ENCODE results near the gene PER3.

The PER3 gene

DNA sequence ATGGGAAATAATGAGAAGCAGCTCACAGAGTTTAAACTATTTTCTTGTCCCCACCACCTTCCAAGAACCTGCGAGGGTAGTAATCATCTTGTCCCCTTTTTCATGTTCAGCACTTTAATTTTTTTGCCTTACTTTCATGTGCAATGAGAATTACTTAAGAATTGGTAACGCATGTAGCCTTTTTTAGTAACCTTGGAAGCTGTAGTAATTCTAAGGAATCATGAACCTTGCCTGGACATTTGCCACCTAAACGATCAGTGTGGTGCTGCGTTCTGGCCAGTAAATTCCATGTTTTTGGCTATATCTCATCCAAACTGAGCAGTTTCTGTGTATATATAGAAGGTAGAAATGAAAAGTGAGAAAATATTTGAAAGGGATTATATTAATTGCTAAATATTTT is 16.9 kb upstream of the PER3 start:
- Histone ChIP-seq H3K36me3 (replicated peaks) (no peaks in the 10 kb centered on the region; the same call in 1 of the 2 replicates), H3K27me3 (ENCODE audit: low read depth) (no peaks in the 10 kb centered on the region), H3K4me1 (peaks cover 10% of the 10 kb centered on the region), H3K4me3 (no peak overlapping the region), H3K9me3 (no peaks in the 10 kb centered on the region)
- in situ Hi-C loops (cut with MboI; ENCODE audit: low sequenced_read_pairs), result no loop called here
- no peak for DNase-seq (ENCODE audit: low spot score in 2 of 2)

GRCh38 chr1:7768583-7768982 is 15.5 kb upstream of the PER3 start:
- no peak for DNase-seq (ENCODE audit: low spot score in 2 of 2)
- in situ Hi-C loops (cut with MboI; ENCODE audit: low sequenced_read_pairs), result no loop called here
- Histone ChIP-seq H3K36me3 (replicated peaks) (peaks cover 7% of the 10 kb centered on the region; the same call in 1 of the 2 replicates), H3K4me1 (peaks cover 14% of the 10 kb centered on the region), H3K4me3 (no peak overlapping the region), H3K27me3 (ENCODE audit: low read depth) (no peaks in the 10 kb centered on the region), H3K9me3 (no peaks in the 10 kb centered on the region)

DNA sequence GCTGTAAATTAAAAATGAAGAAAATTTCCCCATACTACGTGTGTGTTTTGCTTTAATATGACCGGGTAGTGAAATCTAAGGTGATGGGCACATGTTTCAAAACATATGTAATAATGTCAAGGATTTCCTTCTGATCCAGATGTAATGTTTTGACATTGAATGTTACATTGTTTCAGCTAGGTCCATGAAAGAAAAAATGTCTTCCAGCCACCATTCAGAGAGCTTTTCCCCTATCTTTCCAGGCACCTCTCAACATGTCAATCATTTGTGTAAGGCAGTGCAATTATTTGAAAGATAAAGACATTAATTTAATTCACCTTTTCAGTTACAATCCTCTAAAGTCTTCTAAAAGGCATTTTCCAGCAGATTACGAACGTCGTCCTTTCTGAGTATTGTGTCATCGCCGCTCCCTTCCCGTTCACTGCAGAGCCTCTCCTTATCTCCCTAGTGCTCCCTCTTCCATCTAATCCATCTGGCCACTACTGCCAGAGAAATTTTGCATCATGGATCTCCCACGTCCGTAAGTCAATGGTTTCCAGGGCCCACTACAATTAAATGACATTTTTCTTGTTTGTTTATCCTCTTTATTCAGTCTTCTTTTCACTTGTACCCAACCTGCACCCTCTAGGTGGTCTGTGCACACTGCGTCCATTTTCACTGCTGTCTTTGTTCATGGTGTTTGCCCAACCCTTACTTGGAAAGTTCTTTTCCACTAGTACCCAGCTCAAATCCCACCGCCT is 14.2 kb upstream of the PER3 start:
- Histone ChIP-seq H3K36me3 (replicated peaks) (peaks cover 9% of the 10 kb centered on the region; the same call in 1 of the 2 replicates), H3K4me1 (peaks cover 14% of the 10 kb centered on the region), H3K9me3 (no peaks in the 10 kb centered on the region), H3K4me3 (no peak overlapping the region; the same call in 1 of the 2 replicates), H3K27me3 (ENCODE audit: low read depth) (no peaks in the 10 kb centered on the region)
- no peak for DNase-seq (ENCODE audit: low spot score in 2 of 2)
- in situ Hi-C loops (cut with MboI; ENCODE audit: low sequenced_read_pairs), result no loop called here

GRCh38 chr1:7770669-7770996 is 13.5 kb upstream of the PER3 start:
- Histone ChIP-seq H3K27me3 (ENCODE audit: low read depth) (no peaks in the 10 kb centered on the region), H3K9me3 (no peaks in the 10 kb centered on the region), H3K4me3 (peak overlapping the region; percentile 74), H3K36me3 (replicated peaks) (peaks cover 9% of the 10 kb centered on the region; the same call in 1 of the 2 replicates), H3K4me1 (peaks cover 14% of the 10 kb centered on the region)
- in situ Hi-C loops (cut with MboI; ENCODE audit: low sequenced_read_pairs), result no loop called here
- peak in 1 of 2 experiments; percentile 8 for DNase-seq (ENCODE audit: low spot score in 2 of 2)

DNA sequence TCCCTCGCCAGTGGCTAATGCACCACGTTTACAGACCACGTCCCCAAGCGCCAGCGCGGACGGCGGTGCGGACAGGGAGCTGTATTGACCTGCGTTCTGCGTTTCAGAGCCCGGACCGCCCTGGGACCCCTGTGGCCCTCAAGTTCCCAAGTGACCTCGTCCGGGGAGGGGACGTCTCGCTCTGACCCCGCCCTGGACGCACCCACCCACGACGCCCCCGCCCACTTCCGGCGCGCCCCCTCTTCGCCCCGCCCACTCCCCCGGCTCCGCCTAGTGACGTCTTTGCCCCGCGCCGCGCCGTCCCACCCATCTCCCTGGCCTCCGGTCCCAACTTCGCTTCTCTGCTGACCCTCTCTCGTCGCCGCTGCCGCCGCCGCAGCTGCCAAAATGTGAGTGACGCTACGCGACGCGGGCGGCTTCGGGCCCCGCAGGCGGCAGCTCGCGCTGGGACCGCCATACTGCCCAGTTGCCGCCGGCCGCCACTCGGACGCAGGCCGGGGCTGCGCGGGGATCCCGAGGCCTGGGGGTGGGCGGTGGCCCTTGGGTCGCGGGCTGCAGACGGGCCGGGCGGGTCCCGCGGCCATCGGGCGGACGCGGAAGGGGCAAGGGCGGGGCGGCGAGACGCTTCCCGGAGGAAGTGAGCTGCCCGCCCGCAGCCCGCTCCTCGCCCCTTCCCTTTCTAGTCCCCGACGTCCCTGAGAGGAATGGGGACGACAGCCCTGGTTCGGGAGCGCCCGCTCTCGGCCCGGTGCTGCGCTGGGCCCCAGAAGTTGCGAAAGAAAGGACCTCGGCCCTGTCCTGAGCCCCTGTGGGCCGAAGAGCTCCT is 12.9 kb upstream of the PER3 start, which contains the start of gene VAMP3:
TSS of gene VAMP3 (plus strand) at position 300 of the 826 bp plus-strand sequence. CDS start at position 388, 88 bp downstream.
- peak; percentile 69 to 93 for DNase-seq (ENCODE audit: low spot score in 2 of 2)
- H3K36me3 ChIP-seq (replicated peaks), result peaks cover 10% of the 10 kb centered on the region
- peak within 1 kb of the TSS; percentile 74 for H3K4me3 ChIP-seq
- H3K27me3 ChIP-seq (ENCODE audit: low read depth), result no peaks in the 10 kb centered on the region
- peaks cover 14% of the 10 kb centered on the region for H3K4me1 ChIP-seq
- in situ Hi-C loops (cut with MboI; ENCODE audit: low sequenced_read_pairs), result no loop called here
- no peaks in the 10 kb centered on the region for H3K9me3 ChIP-seq

- H3K36me3 ChIP-seq (replicated peaks), result peaks cover 13% of the 10 kb centered on the region
- peak overlapping the region; percentile 74 for H3K4me3 ChIP-seq
- no peak for DNase-seq (ENCODE audit: low spot score in 2 of 2)
- in situ Hi-C loops (cut with MboI; ENCODE audit: low sequenced_read_pairs), result no loop called here
- H3K27me3 ChIP-seq (ENCODE audit: low read depth), result no peaks in the 10 kb centered on the region
- no peaks in the 10 kb centered on the region for H3K9me3 ChIP-seq
- peaks cover 14% of the 10 kb centered on the region for H3K4me1 ChIP-seq
These were observed 12.2 kb upstream of the PER3 start for GRCh38 chr1:7771823-7772299.

GRCh38 chr1:7777591-7777990 is 6.5 kb upstream of the PER3 start:
- H3K27me3 ChIP-seq (ENCODE audit: low read depth), result no peaks in the 10 kb centered on the region
- H3K4me3 ChIP-seq, result no peak overlapping the region
- no peaks in the 10 kb centered on the region for H3K9me3 ChIP-seq
- in situ Hi-C loops (cut with MboI; ENCODE audit: low sequenced_read_pairs), result no loop called here
- H3K36me3 ChIP-seq (replicated peaks), result peaks cover 44% of the 10 kb centered on the region
- peaks cover under 1% of the 10 kb centered on the region for H3K4me1 ChIP-seq
- no peak for DNase-seq (ENCODE audit: low spot score in 2 of 2)

DNA sequence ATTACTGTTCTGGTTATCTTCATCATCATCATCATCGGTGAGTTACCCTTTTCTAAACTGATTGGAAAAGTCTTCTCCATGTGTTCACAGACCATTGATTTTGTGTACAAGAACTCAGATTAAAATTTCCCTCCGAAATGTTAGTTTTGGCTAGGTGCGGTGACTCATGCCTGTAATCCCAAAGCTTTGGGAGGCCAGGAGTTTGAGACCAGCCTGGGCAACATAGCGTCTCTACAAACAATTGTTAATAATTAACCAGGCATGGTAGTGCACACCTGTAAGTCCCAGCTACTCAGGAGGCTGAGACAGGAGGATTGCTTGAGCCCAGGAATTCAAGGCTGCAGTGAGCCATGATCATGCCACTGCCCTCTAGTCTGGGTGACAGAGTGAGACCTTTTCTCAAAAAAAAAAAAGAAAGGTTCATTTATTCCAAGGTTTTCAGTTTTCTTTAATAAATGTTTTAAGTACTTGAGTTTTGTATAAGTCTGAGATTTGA is 5.9 kb upstream of the PER3 start:
- in situ Hi-C loops (cut with MboI; ENCODE audit: low sequenced_read_pairs), result no loop called here
- H3K9me3 ChIP-seq, result no peaks in the 10 kb centered on the region
- no peak for DNase-seq (ENCODE audit: low spot score in 2 of 2)
- no peaks in the 10 kb centered on the region for H3K4me1 ChIP-seq
- H3K36me3 ChIP-seq (replicated peaks), result peaks cover 40% of the 10 kb centered on the region
- no peak overlapping the region for H3K4me3 ChIP-seq
- H3K27me3 ChIP-seq (ENCODE audit: low read depth), result no peaks in the 10 kb centered on the region

DNA sequence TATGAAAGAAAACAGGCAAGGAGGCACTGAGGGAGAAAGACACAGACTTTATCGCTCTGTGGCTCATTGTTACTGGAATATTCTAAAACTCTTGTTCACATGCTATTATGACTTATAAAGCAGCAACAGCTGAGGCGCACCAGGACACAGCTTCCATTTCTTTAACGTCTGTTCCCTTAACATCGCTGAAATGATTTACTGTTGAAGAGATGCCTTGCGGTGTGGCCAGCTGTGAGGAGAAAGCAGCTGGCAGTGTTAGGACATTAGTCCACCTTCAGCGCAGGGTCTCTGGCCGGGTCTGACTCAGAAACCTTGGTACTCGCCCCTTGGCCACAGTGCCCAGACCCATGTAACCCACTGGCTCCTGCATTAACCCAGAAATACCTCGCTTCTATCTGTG is 3.1 kb upstream of the PER3 start:
- Histone ChIP-seq H3K9me3 (no peaks in the 10 kb centered on the region), H3K4me1 (no peaks in the 10 kb centered on the region), H3K36me3 (replicated peaks) (peaks cover 37% of the 10 kb centered on the region), H3K4me3 (no peak overlapping the region), H3K27me3 (ENCODE audit: low read depth) (no peaks in the 10 kb centered on the region)
- in situ Hi-C loops (cut with MboI; ENCODE audit: low sequenced_read_pairs), result no loop called here
- DNase-seq (ENCODE audit: low spot score in 2 of 2), result no peak

DNA sequence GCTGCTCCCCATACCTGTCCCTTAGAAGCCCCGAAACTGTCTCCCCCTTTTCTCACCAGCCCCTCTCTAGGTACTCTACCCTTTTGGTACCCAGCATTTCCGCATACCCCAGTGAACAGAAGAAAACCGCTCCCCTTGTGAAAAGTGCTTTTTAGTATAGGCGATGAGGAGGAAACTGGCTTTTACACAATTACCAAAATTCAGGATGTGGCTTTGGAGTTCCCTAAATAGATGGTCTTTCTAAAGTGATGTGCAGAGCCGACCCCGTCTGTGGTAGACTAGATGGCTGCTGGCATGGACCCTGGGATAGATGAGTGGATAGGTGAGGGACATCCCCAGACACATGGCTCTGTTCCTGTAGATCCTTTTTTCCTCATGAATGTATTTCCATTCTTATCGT is 2.6 kb upstream of the PER3 start:
- in situ Hi-C loops (cut with MboI; ENCODE audit: low sequenced_read_pairs), result no loop called here
- Histone ChIP-seq H3K27me3 (ENCODE audit: low read depth) (no peaks in the 10 kb centered on the region), H3K4me3 (no peak overlapping the region), H3K4me1 (no peaks in the 10 kb centered on the region), H3K36me3 (replicated peaks) (peaks cover 34% of the 10 kb centered on the region), H3K9me3 (no peaks in the 10 kb centered on the region)
- DNase-seq (ENCODE audit: low spot score in 2 of 2), result no peak

- Histone ChIP-seq H3K4me1 (no peaks in the 10 kb centered on the region), H3K9me3 (no peaks in the 10 kb centered on the region), H3K4me3 (no peak overlapping the region), H3K36me3 (replicated peaks) (peaks cover 32% of the 10 kb centered on the region), H3K27me3 (ENCODE audit: low read depth) (no peaks in the 10 kb centered on the region)
- DNase-seq (ENCODE audit: low spot score in 2 of 2), result no peak
- in situ Hi-C loops (cut with MboI; ENCODE audit: low sequenced_read_pairs), result no loop called here
These were observed 2.1 kb upstream of the PER3 start for GRCh38 chr1:7781923-7782495.

GRCh38 chr1:7783178-7783711 is 846 bp upstream of the PER3 start:
- in situ Hi-C loops (cut with MboI; ENCODE audit: low sequenced_read_pairs), result no loop called here
- Histone ChIP-seq H3K27me3 (ENCODE audit: low read depth) (no peaks in the 10 kb centered on the region), H3K9me3 (no peaks in the 10 kb centered on the region), H3K4me1 (no peaks in the 10 kb centered on the region), H3K36me3 (replicated peaks) (peaks cover 21% of the 10 kb centered on the region), H3K4me3 (peak overlapping the region; percentile 37)
- DNase-seq (ENCODE audit: low spot score in 2 of 2), result peak; percentile 64 to 86

- Histone ChIP-seq H3K36me3 (replicated peaks) (peaks cover 11% of the 10 kb centered on the region), H3K4me1 (no peaks in the 10 kb centered on the region), H3K4me3 (no peak overlapping the region), H3K27me3 (ENCODE audit: low read depth) (no peaks in the 10 kb centered on the region), H3K9me3 (peaks cover under 1% of the 10 kb centered on the region; the same call in 1 of the 2 replicates)
- no peak for DNase-seq (ENCODE audit: low spot score in 2 of 2)
- in situ Hi-C loops (cut with MboI; ENCODE audit: low sequenced_read_pairs), result no loop called here
These were observed 491 bp downstream of the PER3 start for GRCh38 chr1:7784492-7785071.
